KMS-11 (cell line): Measurements from ENCODE around the gene AXL.

Experiments used
- H2AFZ ChIP-seq: fragments of 200-600 bp; sonication (generic); 2 replicates; pipeline ENCODE4 v1.6.1; 2016; ENCODE audit warnings: antibody characterized with exemption, mixed run types, low read depth
- H3K27ac ChIP-seq: fragments of 200-600 bp; sonication (generic); 2 replicates; pipeline ENCODE4 v1.6.1; 2016; ENCODE audit warnings: mild to moderate bottlenecking, mixed run types
- H3K27me3 ChIP-seq: fragments of 200-600 bp; sonication (generic); 2 replicates; pipeline ENCODE4 v1.6.1; 2017; ENCODE audit warnings: mild to moderate bottlenecking, low read depth, mixed run types, moderate library complexity; ENCODE audit not compliant: insufficient read depth
- H3K36me3 ChIP-seq: fragments of 200-600 bp; sonication (generic); 2 replicates; pipeline ENCODE4 v1.6.1; 2017; ENCODE audit warnings: mild to moderate bottlenecking, mixed run types; ENCODE audit not compliant: insufficient read depth
- H3K4me1 ChIP-seq: fragments of 200-600 bp; sonication (generic); 2 replicates; pipeline ENCODE4 v1.6.1; 2016; ENCODE audit warnings: mild to moderate bottlenecking, low read depth, mixed run types; ENCODE audit not compliant: poor library complexity, severe bottlenecking
- H3K4me2 ChIP-seq: fragments of 200-600 bp; sonication (generic); 2 replicates; pipeline ENCODE4 v1.7.0; 2016; ENCODE audit warnings: mild to moderate bottlenecking, mixed run types
- H3K4me3 ChIP-seq: fragments of 200-600 bp; sonication (generic); IDR thresholded peaks from 2 replicates; pipeline ENCODE4 v1.6.1; 2017; ENCODE audit warnings: low read depth, low read length, mixed read lengths; ENCODE audit not compliant: insufficient read depth
- H3K79me2 ChIP-seq: fragments of 200-600 bp; sonication (generic); 2 replicates; pipeline ENCODE4 v1.6.1; 2016; ENCODE audit warnings: low read depth, mixed run types; ENCODE audit not compliant: insufficient read depth
- H3K9ac ChIP-seq: fragments of 200-600 bp; sonication (generic); 2 replicates; pipeline ENCODE4 v1.6.1; 2016; ENCODE audit warnings: mild to moderate bottlenecking, mixed run types
- H4K20me1 ChIP-seq: fragments of 200-600 bp; sonication (generic); 2 replicates; pipeline ENCODE4 v1.6.1; 2016; ENCODE audit warnings: mild to moderate bottlenecking, mixed run types; ENCODE audit not compliant: insufficient read depth
- TF ChIP-seq, protein P1 (sequence below): fragments of 200-600 bp; sonication (generic); conservative IDR thresholded peaks from 2 replicates; pipeline ENCODE4 v1.6.1; 2017; ENCODE audit warnings: low read depth, mild to moderate bottlenecking, antibody characterized with exemption, low read length, moderate library complexity, mixed read lengths

AXL gene

GRCh38 chr19:41235480-41235879 lies 16.5 kb downstream of the AXL start:
- H3K79me2 ChIP-seq, result no peaks in the 10 kb centered on the region
- H3K9ac ChIP-seq, result no peak overlapping the region
- no peaks in the 10 kb centered on the region for H3K4me1 ChIP-seq
- no peaks in the 10 kb centered on the region for H3K27me3 ChIP-seq
- no peak overlapping the region for H3K4me2 ChIP-seq
- H3K4me3 ChIP-seq, result no peak overlapping the region
- H3K36me3 ChIP-seq, result no peaks in the 10 kb centered on the region
- no peak overlapping the region for H2AFZ ChIP-seq
- TF ChIP-seq, protein P1, sequence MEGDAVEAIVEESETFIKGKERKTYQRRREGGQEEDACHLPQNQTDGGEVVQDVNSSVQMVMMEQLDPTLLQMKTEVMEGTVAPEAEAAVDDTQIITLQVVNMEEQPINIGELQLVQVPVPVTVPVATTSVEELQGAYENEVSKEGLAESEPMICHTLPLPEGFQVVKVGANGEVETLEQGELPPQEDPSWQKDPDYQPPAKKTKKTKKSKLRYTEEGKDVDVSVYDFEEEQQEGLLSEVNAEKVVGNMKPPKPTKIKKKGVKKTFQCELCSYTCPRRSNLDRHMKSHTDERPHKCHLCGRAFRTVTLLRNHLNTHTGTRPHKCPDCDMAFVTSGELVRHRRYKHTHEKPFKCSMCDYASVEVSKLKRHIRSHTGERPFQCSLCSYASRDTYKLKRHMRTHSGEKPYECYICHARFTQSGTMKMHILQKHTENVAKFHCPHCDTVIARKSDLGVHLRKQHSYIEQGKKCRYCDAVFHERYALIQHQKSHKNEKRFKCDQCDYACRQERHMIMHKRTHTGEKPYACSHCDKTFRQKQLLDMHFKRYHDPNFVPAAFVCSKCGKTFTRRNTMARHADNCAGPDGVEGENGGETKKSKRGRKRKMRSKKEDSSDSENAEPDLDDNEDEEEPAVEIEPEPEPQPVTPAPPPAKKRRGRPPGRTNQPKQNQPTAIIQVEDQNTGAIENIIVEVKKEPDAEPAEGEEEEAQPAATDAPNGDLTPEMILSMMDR, result no peak
- no peaks in the 10 kb centered on the region for H4K20me1 ChIP-seq
- H3K27ac ChIP-seq, result no peak overlapping the region

DNA sequence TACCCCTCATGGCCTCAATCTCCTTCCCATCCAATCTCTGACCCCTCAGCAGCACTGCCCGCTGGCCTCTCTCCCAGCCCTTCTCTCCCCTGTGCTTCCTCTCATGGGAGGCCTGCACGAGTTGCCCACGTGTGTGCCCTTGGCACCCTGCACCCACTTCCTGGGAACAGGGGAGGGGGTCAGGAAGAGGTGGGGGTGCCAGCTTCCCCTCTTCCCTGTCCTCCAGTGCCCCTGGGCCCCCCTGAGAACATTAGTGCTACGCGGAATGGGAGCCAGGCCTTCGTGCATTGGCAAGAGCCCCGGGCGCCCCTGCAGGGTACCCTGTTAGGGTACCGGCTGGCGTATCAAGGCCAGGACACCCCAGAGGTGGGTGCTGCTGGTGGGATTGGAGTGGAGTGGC lies 19.2 kb downstream of the AXL start:
- H3K4me3 ChIP-seq, result no peak overlapping the region
- no peak overlapping the region for H2AFZ ChIP-seq
- no peaks in the 10 kb centered on the region for H3K4me1 ChIP-seq
- TF ChIP-seq, protein P1, result no peak
- no peak overlapping the region for H3K4me2 ChIP-seq
- no peaks in the 10 kb centered on the region for H3K36me3 ChIP-seq
- no peak overlapping the region for H3K27ac ChIP-seq
- H3K9ac ChIP-seq, result no peak overlapping the region
- no peaks in the 10 kb centered on the region for H3K79me2 ChIP-seq
- no peaks in the 10 kb centered on the region; the same call in 1 of the 2 replicates for H3K27me3 ChIP-seq
- H4K20me1 ChIP-seq, result no peaks in the 10 kb centered on the region

DNA sequence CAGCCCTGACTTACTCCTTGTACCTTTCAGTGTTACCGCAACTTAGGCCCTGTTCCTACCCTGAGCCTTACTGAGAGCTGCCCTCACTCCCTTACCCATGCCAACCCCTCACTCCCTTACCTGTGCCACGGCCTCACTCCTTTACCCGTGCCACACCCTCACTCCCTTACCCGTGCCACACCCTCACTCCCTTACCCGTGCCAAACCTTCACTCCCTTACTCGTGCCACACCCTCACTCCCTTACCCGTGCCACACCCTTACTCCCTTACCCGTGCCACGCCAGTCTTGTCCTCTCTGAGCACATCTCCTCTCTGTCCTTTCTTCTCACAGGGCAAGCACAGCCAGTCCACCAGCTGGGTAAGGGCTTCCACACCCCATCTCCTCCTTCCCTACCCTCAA lies 20.3 kb downstream of the AXL start:
- TF ChIP-seq, protein P1, result no peak
- no peaks in the 10 kb centered on the region; the same call in 1 of the 2 replicates for H3K27me3 ChIP-seq

DNA sequence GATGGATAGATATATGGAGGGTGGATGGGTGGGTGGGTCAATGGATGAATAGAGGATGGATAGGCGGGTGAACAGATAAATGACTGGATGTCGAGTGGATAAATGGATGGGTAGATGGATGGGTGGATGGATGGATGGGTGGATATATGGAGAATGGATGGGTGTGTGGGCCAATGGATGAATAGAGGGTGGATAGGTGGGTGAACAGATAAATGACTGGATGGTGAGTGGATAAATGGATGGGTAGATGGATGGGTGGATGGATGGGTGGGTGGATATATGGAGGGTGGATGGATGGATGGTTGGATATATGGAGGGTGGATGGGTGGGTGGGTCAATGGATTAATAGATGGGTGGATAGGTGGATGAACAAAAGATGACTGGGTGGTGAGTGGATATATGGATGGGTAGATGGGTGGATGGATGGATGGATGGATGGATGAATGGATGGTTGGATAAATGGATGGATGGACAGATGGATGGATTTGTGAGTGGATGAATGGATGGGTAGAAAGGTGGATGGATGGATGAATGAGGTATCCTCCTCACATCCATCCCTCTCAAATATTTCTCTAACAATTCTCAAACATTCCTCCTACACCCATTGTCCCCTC lies 21.0 kb downstream of the AXL start:
- no peak overlapping the region for H3K4me3 ChIP-seq
- no peaks in the 10 kb centered on the region for H3K79me2 ChIP-seq
- no peak overlapping the region for H3K27ac ChIP-seq
- no peak overlapping the region for H3K9ac ChIP-seq
- no peaks in the 10 kb centered on the region; the same call in 1 of the 2 replicates for H3K27me3 ChIP-seq
- no peak overlapping the region for H2AFZ ChIP-seq
- H3K4me1 ChIP-seq, result no peaks in the 10 kb centered on the region
- no peak overlapping the region for H3K4me2 ChIP-seq
- H4K20me1 ChIP-seq, result no peaks in the 10 kb centered on the region
- H3K36me3 ChIP-seq, result no peaks in the 10 kb centered on the region
- TF ChIP-seq, protein P1, result no peak

More for the DNA sequence above, 20.3 kb downstream of the AXL start:
- Histone ChIP-seq H3K36me3 (no peaks in the 10 kb centered on the region), H2AFZ (no peak overlapping the region), H3K4me2 (no peak overlapping the region), H3K27ac (no peak overlapping the region), H4K20me1 (no peaks in the 10 kb centered on the region), H3K4me3 (no peak overlapping the region), H3K79me2 (no peaks in the 10 kb centered on the region), H3K4me1 (no peaks in the 10 kb centered on the region), H3K9ac (no peak overlapping the region)
